ENCODE measurements around the gene PHLPP1. TPM values are rescaled to one million over a fixed set of nuclear protein-coding genes. Genes with fewer than 3 reads are reported as not detected.
"Not testable (repeated sequence)": the region's sequence is repeated elsewhere in the genome, so short reads cannot be mapped to it uniquely, and the experiment has no call there.

Gene PHLPP1
- total RNA-seq, 1 donor from 2014 or later, result 4.8 TPM

DNA sequence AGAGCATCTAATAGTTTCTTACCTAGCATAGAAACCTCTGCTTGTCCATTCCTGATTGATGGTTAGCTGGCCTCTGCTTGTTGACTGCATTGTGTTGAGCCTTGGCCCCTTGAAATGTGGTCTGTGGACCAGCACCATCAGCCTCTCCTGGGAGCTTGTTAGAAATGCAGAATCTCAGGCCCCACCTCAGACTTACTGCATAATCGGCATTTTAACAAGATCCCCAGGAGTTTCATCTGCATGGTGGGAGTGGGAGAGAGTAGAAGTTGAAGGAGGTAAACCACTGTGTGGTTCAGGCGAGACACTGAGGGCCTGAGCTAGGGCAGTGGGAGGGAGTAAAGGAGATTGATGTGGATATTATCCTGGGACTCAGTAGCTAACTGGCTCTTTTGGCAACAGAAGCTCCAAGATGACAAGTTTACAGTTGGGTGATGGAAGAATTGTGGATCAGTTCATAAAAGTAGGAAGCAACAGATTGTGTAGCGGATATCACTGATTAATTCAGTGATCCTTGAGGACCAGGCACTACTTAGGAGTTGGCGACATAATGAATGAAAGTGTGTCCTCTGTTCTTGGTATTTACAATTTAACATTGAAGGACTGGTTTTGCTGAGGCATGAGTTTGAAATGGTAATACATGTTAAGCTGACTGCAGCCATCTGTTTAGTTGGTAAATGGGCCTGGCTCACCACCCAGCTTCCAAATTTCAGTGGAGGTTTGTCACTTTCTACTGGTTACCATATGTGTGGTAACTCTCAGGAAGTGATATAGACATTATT lies 20.9 kb downstream of the PHLPP1 start:
- DNase-seq (ENCODE audit: low spot score), result no peak
- intact Hi-C loops (cut with DNase I), result no loop called here

DNA sequence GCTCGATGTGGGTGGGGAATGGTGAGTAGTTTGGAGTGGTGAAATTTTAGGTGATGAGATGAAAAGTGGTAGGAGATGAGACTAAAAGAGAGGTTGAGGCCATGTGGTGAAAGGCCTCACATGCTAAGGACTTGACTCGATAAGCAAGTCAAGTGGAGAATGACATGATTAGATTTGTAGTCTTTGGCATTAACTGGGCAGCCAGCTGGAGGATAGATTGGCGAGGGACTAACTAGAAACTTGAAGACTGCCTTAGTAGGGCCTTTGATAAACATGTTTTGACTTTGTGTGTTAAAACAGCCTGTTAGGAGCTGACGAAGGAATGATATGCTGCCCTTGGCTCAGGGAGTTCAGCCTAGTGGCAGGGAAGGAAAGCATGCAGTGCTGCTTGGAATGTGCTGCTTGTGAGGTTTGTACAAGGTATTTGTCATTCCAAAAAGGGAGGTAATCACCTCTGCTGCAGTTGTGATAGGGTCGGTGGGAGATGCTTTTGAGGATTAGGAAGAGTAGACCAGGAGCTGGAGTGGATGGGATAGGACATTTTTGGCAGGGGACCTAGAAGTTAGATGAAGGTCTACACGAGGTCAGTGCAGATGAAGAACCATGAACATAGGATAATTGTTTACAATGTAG lies 22.0 kb downstream of the PHLPP1 start:
- no peak for DNase-seq (ENCODE audit: low spot score)
- intact Hi-C loops (cut with DNase I), result no loop called here

DNA sequence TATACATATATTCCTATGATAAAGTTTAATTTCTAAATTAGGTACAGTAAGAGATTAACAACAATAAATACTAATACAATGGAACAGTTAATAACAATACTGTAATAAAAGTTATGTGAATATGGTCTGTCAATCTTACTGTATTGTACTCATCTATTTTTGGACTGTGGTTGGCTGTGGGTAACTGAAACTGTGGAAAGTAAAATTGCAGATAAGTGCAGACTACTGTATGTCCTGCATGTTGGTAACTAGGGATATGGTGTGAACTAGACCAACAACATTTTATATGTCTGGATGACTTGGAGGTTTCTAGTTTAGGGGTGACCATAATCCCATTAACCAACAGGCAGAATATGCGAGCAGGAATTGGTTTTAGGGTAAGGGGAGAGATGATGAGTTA lies 23.3 kb downstream of the PHLPP1 start:
- intact Hi-C loops (cut with DNase I), result no loop called here
- no peak for DNase-seq (ENCODE audit: low spot score)

DNA sequence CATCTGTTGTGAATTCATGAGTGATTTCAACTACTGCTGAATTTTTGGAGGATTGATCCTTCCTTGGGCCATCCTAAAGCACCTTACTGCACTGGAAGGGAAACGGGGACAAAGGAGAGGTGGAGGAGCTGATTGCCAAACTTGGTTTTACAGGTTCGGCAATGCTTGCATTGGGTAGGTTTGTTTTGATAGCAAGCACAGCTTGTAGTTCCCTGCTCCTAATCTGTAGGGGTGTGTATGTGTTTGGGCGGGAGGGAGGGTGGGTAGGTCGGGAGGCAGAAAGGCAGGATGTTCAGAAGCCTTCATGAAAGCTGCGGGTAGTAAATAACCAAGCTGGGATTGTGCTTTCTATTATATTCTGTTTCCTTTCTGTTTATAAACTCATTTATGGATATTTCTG lies 24.6 kb downstream of the PHLPP1 start:
- intact Hi-C loops (cut with DNase I), result no loop called here
- no peak for DNase-seq (ENCODE audit: low spot score)

DNA sequence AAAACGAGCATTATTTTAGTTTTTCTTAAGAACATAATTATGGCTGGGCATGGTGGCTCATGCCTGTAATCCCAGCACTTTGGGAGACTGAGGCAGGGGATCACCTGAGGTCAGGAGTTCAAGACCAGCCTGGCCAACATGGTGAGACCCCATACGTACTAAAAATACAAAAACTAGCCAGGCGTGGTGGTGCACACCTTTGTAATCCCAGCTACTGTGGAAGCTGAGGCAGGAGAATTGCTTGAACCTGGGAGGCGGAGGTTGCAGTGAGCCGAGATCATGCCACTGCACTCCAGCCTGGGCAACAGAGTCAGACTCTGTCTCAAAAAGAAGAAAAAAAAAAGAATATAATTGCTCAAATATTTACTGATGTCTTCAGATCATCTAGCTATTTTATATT lies 25.3 kb downstream of the PHLPP1 start:
- DNase-seq (ENCODE audit: low spot score); intact Hi-C loops (cut with DNase I): not testable (repeated sequence)

DNA sequence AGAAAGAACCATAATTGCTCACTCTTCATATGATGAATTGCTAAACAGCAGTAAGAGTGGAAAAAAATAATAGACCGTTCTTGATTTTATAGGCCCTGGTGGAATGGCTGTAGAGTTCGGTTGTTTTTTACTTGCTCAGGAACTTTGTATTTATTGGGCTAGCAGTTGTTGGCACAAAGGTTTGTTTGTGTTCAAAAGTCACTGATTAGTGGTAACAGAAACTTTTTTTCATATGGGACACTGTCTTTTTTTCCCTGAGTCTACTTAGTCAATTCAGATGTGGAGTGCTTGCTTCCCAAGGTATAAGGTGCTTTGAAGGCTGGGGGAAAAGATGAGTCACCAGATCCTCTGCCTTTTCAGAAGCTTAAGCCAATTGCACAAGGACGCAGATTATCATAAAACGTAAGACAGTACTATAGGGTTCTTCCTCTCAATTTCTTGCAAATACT lies 25.8 kb downstream of the PHLPP1 start:
- no peak for DNase-seq (ENCODE audit: low spot score)
- intact Hi-C loops (cut with DNase I), result no loop called here

DNA sequence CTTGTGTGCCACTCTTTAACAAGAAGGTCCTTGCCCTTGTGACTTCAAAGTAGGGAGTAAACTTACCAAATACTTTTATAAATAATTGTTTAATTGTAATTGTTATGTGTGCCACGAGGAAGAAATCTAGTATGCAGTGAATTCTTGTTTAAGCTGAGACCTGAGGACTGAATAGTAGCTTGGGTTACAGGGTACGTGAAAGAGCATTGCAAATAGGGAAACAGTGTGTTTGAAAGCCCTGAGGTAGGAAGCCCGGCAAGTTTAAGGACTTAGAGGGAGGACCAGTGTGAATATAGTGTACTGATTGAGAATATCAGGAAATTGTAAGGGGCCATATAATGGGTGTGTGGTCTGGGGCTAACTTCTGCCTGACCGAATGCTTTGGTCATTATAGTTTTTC lies 26.2 kb downstream of the PHLPP1 start:
- no peak for DNase-seq (ENCODE audit: low spot score)
- intact Hi-C loops (cut with DNase I), result no loop called here

DNA sequence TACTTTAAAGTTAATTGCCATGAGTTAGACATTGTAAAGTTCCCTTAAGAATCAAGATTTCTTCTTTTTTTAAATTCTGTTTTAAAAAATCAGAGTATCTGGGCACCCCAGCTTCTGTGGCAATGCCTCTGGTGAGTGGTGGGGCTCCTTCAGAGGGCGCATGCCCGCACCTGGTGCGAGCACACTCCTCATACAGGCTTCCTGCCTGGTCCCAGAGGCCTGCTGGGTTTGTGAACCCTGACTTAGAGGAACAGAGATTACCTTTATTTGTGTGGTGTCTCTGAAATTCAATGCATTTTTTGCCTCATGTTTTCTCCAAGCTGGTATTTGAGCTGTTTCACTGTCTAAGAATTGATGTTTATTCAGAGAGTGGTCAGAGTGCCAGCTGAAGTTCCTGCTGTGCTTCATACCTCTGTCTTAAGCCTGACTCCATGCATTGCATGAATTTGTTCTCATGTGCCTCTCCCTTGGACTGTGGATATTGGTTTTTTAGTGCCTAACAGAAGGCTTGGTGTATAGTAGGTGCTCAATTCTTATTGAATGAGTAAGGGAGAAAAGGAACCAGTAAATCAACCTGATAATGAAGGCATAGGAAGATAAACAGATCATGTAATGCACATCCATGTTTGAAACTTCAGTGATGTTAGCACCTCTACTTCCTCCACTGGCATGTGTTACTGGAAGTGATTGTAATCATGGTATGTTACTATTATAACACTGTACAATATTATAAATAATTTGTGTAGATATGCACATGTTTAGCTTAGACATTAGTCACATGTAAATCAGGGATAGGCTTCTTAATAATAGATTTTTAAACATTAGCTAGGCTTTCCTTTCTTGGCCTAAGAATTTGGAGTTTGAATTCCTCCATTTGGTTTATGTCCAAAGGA lies 29.0 kb downstream of the PHLPP1 start:
- DNase-seq (ENCODE audit: low spot score), result no peak
- intact Hi-C loops (cut with DNase I), result no loop called here

DNA sequence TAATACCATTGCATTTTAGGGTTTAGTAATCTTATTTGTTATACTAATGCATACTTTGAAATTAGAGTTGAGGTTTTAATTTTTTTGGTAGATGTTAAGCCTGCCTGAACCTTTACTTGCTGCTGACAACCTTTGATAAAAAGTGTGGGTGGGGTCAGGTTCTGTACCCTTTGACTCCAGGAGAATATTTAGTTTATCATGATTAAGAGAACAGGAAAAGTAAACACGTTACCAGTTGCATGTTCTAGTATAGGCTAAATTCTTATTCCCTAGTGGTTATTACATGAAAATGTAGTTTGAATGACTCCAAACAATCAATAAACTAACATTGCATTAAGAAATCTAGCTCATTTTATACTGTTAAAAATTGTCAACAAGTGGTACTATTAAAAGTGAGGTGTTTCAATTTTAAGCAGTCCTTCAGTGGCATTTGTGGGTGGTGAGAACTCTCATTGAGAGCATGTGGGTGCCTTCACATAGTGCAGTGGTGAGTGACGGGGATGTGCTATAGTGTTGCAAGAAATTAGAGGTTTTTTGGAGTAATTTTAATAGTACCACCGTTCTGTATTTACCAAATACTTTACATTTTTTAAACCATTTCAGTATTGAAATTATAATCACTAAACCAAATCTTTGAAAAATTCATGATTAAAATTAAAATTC lies 29.9 kb downstream of the PHLPP1 start:
- intact Hi-C loops (cut with DNase I), result no loop called here
- DNase-seq (ENCODE audit: low spot score), result no peak

DNA sequence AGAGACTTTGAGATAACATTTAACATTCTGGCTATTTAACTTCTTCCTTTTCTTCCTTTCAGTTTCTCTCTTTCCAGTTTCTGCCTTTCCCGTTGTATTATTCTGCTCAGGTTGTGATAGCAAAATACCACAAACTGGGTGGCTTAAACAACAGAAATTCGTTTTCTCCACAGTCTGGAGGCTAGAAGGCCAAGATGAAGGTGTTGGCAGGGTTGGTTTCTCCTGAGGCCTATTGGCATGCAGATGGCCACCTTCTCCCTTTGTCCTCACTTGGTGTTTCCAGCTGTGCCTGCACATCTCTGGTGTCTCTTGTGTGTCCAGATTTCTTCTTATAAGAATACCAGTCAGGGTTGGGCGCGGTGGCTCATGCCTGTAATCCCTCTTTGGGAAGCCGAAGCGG lies 34.0 kb downstream of the PHLPP1 start:
- intact Hi-C loops (cut with DNase I), result no loop called here
- DNase-seq (ENCODE audit: low spot score), result no peak

DNA sequence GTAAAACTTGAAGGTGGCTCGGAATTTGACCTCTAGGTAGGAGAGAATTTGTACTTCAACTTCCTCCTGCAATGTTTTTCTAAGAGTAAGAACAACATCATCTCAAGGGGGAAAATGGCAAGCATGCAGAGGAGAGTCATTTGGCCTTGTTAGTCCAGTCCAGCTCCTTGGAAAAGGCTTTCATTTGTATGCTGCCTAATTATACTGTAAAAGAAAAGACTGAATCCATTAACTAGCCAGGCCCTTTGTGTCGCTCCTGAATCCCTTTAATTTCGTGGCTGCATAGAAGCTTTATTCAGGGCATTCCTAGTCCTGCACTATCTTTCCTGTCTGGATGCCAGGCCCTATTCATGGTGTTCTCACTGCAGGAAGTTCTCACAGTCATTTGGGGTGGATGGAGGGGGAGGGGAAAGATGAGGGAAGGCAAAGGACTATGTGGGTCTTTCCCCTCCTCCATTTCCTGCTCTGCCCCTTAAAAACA lies 36.0 kb downstream of the PHLPP1 start:
- intact Hi-C loops (cut with DNase I), result no loop called here
- no peak for DNase-seq (ENCODE audit: low spot score)

DNA sequence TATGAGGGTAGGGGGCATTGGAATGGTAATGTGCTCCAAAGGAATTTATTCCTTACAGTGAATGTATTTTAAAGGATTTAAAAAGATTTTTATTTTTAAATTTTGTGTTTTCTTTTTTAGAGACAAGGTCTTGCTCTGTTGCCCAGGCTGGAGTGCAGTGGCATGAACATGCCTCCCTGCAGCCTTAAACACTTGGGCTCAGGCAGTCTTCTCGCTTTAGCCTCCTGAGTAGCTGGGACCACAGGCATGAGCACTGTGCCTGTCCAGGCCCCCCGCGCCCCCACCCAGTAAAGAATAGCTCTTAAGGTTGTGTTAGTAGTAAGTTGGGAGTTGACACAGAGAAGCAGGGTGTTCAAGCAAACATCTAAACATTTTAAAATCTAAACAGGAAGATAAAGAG lies 36.6 kb downstream of the PHLPP1 start:
- intact Hi-C loops (cut with DNase I), result no loop called here

DNA sequence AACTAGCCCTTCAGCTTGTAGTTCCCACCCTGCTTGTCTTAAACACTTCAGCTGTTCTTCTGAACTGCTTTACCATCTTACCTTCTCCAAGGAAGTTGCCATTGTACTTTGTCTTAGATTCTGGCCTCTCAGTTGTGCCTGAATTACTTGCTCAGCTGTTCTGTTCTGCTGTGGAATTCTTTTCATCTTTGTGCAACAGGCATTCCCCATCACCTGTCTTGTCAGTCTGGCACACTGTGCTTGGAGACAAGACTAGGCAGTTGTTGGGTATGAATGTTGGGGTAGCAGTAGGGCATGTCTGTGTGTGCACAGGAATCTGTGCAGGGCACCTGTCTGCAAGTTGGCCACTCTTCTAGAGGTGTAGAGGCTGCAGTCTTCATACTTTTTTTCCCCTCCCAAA lies 38.7 kb downstream of the PHLPP1 start:
- intact Hi-C loops (cut with DNase I), result no loop called here
- DNase-seq (ENCODE audit: low spot score), result no peak

More for the DNA sequence above, 36.6 kb downstream of the PHLPP1 start:
- no peak for DNase-seq (ENCODE audit: low spot score)

DNA sequence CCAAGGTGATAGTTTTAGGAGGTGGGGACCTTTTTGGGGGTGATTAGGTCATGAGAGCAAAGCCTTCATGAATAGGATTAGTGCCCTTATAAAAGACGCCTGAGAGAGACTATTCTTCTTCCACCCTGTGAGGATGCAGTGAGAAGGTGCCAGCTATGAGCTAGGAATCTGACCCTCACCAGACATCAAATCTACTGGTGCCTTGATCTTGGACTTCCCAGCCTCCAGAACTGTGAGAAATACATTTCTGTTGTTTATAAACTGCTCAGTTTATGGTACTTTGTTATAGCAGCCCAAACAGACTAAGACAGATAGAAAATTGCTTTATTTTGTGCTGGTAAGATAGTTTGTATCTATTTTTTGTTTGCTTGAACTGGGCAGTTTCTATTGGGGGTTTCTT lies 40.1 kb downstream of the PHLPP1 start:
- intact Hi-C loops (cut with DNase I), result no loop called here
- no peak for DNase-seq (ENCODE audit: low spot score)

DNA sequence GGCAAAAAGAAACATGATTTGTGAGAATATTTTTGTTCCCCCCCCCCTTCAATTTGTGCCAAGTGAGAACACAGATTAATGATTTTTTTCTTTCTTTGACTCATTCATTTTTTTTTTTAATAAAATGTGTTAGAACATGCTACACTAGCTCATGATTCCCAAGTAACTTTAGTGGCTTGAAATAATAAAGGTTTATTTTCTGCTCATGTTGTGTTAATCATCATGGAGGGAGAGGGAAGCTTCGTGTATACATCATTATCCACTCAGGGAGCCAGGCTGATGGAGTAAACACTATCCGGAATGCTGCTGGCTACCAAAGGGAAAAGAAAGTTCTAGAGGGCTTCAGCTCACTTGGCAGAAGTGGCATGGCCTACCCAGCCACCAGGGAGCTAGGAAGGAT lies 40.6 kb downstream of the PHLPP1 start:
- intact Hi-C loops (cut with DNase I), result no loop called here
- DNase-seq (ENCODE audit: low spot score), result no peak

DNA sequence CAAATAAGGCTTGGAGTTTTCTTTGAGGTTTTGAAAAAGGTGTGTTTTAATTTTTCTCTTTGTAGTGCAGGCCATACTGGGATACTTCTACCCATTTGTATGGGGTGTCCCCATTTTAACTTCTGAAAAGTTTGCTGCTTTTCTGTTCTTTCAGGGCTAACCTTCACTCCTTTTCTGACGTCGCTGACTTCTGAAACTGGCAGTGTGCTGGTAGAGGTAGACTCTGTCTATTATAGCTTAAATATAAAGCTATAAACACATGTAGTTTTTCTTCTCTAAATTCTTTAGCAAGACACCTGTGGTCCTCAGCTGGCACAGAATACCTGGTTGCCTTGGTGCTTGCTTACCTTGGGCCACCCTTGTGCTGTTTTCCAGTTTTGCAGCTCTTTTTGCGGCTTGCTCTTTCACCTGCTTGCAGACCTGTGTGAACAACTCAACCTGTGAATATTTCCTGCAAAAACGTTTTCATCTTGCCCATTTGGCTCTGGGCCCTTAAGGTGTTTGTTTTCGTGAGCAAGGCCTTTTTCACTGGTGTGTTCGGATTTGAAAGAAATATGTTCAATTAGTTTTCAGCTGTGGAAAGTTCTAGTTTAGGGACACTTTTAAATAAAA lies 42.2 kb downstream of the PHLPP1 start:
- intact Hi-C loops (cut with DNase I), result no loop called here
- no peak for DNase-seq (ENCODE audit: low spot score)

DNA sequence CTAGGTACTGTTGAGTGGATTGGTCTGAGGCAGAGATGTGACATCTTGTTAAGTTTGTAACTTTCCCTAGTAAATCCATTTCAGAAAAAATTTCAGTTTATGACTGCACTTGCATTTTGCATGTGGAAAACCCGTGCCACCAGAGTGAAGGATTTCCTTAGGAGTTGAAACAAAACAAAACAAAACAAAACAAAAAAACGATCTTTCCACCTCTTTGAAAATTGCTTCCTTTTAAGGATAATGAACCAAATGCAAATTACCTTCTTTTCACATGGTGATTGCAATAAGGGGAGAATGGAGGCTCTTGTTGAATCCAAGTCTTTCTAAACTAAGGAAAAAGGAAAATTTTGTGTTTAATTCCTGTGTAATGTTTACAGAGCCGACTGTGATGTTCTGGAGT lies 43.2 kb downstream of the PHLPP1 start:
- no peak for DNase-seq (ENCODE audit: low spot score)
- intact Hi-C loops (cut with DNase I), result no loop called here

DNA sequence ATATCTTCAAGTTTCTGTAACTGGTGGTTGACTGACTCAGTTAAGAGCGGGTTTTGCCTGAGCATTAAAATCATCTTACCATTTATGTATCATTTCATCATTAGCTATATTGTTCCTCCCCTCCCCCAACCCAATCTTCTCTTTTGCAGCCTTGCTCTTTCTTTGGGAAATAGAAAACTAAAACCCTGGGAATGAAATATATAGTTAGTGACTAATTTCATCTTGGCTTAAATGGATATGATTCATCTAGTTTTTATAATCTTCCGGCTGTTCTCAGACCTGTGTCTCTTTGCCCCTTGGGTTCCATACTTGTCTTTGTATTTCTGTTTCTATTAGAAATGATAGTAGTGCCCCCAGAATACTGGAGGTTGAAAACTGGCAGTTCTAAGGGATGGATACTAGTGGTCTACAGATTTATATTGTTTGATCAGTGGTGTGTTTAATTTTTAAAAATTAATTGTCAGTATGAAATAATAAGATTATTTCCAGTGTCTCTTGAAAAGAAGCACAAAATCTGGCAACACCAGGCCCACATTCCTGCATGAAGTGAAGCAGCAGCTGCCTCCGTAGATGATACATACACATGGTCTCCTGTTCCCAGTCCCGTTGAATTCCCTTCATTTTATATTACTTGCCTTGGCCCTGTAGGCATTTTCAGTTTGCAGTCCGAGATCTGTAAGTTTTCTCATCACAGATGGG lies 44.5 kb downstream of the PHLPP1 start:
- intact Hi-C loops (cut with DNase I), result no loop called here
- DNase-seq (ENCODE audit: low spot score), result no peak

DNA sequence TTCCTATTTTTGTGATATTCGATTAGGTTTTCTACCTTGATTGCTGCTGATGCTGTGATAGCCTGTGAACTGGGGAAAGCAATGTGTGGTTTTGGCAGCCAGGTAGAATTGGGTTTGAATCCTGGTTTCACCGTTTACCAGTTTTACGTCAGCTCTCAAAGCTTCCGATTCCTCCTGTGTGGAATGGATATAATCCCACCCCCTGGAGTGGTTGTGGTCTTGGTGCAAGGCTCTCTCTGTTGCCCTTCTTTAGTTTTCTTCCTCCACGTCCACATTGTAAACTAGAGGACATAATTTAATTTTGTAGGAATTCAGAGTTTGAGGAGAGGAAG lies 45.0 kb downstream of the PHLPP1 start:
- DNase-seq (ENCODE audit: low spot score), result no peak
- intact Hi-C loops (cut with DNase I), result no loop called here
